GM18526 (cell line): ENCODE results near the gene TIAM2.

Experiments
- POLR2A ChIP-seq: IDR thresholded peaks from 3 replicates; pipeline ENCODE4 v1.6.1; 2011; ENCODE audit not compliant: insufficient read length; ENCODE audit errors: extremely low read depth

TIAM2 gene

DNA sequence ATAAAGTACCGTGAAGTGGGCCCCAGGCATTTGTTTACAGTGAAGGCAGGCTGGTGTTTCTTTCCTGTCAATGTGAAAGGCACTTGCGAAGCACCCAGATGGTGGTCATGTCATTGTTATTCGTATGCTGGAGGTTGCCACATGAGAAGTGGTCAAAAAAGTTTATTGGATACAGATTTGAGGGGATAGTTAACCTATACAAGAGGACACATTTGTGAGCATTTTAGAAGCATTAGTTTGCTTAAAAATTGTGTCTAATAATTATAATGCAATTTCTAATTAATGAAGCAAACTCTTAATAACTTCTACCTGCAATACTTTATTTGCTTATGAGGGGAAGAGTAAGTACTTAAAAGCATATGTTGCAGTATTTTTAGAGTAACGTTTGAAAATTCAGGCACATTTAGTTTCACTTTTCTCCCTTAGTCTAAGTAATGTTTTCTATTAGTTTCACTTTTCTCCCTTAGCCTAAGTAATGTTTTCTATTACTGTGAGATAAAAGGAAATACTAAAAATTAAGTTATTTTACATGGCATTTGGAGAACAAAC lies 148.0 kb downstream of the TIAM2 start:
- TF ChIP-seq POLR2A = no peak

DNA sequence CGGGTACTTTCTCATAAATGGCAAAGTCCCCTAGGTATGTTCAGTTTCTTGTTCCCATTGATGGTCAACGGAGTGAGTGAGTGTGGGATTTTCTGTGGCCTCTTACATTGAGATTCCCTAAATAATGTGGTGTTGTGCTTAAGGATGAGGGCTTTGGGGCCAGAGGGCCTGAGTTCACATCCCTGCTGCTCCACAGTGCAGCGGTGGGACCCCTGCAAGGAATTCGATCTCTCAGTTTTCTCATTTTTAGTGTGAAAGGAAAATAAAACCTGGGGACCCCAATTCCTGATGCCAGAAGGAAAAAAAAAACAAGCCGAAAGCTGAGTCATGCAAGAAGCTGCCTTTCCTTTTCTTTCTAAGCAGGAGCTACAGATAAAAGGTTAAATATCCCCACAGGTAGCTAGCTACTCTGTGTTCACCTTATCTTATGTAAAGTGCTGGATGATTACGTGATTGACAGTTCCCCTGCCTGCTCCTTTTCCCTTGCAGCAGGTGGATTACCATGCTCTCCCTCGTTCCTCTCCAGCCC lies 148.5 kb downstream of the TIAM2 start:
- no peak for TF ChIP-seq POLR2A

DNA sequence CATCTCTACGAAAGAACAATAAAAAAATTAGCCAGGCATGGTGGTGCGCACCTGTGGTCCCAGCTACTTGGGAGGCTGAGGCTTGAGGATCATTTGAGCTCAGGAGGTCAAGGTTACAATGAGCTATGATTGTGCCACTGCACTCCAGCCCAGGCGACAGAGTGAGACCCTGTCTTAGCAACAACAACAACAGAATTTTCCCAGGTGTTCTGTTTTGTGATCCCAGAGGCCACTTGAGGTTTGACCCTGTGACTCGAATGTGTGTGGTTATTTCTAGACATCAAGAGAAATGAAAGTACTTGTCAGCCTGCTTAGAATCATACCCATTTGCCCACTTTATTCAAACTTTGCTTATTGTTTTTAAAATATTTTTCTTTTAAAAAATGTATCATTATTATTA lies 151.1 kb downstream of the TIAM2 start:
- no peak for TF ChIP-seq POLR2A

DNA sequence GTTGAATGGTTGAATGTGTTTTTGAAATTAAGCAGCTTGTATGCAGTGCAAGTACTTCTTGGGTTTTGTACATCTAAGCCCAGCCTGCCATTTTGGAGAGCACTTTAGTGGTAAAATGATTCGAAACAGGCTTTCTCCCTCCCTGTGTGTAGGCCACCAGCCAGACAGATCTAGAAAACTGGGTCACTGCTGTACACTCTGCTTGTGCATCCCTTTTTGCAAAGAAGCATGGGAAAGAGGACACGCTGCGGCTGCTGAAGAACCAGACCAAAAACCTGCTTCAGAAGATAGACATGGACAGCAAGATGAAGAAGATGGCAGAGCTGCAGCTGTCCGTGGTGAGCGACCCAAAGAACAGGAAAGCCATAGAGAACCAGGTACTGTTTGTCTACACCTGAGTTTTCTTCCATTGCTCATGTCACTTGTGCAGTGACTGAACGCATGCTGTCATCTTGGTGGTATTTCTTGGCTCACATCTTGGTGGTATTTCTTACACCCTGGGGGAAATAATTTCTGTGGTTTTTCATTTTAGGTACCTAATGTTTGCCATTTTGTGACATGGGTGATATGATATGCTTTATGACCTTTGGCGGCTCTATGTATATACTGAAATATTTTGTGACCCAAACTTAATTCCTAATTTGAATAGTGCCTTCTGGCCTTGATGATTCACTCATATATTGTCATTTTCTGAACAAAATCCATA lies 153.0 kb downstream of the TIAM2 start:
- TF ChIP-seq POLR2A = no peak

DNA sequence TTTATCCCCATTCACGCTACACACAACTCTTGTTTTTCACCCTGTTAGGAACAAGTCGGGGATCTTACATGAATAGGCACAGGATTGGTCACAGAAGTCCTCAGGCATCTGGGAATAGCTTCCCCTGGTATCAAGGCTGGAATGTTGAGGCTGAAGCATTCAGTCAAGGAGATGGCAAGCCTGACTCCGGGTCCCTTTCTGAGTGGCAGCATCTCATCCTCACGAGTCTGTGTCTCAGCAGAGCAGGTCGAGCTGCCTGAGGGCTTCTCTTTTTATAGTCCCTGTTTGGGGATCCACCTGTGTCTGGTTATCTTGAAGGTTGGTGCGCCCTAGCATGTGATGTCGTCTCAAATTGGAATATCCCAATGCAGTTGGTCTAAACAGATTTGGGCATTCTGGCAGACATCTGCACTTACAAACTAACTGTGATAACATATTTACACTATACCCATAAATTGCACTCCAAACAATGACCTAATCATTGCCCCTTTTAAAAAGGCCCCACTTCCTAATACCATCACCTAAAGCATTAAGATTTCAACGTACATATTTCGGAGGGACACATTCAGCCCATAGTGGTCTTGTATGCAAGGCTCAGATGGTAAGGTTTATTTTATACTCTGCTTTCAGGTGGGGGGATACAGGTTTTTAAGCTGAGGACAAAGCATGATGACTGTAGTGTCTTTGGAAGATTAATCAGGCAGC lies 156.0 kb downstream of the TIAM2 start:
- no peak for TF ChIP-seq POLR2A

DNA sequence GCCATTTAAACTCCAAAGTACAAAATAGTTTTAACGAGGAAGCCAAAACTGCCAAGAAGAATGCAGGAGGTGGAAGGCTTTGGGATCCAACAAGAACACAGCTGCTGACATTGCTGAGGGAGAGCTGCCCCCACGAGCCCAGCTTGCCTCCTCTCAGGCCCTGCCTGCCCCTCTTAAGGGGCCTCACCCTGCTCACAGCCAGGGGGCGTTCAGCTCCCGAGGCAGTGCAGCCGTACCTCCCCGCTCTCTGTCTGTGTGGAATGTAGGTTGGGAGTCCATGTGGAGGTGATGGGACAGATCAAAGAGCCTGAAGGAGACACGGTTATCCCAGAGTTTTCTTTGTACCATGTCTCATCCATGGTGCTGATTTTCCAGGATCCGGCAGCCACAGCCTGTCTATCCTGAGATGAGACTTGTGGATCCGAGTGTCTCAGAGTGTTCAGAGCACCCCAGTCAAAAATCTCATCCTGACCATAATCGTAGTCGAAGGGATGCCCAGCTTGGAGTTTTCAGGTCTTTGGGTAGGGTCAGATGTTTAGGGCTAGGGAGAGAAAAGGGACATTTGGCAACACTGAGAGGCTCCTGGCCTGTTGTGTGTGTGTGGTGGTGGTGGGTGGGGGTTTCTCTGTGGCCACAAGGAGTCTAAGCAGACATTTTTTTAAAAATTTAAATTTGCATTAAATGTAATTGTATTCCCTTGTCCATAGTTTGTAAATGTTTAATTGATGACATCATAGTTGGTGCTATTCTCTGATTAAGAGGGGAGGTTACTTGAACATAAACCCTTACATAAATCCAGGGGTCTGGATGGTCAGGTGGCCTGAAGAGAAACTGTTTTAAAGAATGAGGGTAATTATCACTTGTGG lies 157.3 kb downstream of the TIAM2 start:
- no peak for TF ChIP-seq POLR2A

DNA sequence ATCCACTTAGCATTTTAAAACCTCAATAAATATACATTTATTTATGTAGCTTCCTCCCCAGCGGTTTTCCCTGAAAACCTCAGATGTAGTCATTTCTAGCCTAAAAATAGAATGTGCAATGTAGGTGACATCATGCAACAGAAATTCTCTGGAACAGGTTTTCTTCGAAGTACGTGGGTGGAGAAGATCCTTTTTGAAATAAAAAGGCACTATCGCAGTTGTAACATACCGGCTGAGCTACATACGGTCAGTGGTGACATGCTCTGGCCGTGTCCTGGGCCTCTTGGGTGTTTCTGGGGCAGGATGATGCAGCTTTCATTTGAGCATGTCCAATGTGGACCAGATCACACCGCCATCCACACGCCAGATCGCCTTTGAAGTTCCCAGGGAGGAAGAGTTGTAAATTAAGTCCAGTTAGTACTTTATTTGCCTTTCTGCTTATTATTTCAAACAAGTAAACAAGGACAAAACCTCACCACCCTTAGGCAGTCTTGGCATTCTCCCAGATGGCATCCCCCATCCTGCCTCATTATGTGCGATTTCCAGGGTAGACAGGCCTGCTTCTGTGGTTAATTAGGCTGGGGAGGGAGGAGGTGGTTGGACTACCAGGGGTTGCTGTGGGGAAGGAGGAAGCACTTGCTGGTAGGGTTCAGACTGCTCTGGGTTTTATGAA lies 159.2 kb downstream of the TIAM2 start:
- no peak for TF ChIP-seq POLR2A

DNA sequence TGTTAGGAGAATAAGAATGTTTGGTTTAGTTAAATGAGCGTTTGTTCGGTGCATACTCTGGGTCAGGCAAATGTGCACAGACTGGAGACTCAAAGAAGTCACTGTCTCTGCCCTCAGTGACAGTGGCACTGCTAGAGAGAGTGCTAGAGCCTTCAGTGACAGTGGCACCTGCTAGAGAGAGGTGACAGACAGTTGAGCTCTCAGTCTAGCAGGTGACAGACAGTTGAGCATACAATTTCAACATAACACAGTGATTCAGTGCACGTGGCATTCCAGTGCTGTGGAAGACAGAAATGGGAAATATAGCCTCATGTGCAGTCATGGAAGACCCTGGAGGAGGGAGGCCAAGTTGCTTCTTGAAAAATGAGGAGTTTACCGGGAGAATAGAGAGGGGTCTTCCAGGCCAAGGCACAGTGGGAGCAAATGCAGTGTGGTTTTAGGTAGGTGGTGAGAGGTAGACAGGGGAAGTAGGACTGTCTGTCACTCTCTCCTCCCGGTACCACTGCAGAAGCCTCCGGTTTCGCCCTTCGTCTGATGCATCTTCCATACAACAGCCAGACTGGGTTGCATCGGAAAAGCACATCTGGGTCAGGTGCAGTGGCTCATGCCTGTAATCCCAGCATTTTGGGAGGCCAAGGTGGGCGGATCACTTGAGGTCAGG lies 160.8 kb downstream of the TIAM2 start:
- no peak for TF ChIP-seq POLR2A

DNA sequence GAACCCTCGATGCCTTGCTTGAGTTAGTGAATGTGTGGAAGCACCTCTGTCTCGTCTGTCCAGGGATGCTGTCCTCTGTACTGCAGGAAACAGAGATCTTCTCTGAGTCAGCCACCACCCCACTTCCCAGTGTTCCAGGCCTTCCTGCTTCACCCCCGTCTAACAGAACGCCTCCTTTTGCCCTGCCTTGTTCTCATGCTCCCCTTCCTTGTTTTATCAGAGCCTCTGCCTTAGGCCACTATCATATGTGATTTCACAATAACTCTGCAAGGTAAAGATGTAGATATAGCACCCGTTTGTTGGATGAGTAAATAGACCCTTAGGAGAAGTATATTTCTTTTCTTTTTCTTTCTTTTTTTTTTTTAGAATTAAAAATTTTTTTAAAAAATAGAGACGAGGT lies 162.0 kb downstream of the TIAM2 start:
- TF ChIP-seq POLR2A = no peak

DNA sequence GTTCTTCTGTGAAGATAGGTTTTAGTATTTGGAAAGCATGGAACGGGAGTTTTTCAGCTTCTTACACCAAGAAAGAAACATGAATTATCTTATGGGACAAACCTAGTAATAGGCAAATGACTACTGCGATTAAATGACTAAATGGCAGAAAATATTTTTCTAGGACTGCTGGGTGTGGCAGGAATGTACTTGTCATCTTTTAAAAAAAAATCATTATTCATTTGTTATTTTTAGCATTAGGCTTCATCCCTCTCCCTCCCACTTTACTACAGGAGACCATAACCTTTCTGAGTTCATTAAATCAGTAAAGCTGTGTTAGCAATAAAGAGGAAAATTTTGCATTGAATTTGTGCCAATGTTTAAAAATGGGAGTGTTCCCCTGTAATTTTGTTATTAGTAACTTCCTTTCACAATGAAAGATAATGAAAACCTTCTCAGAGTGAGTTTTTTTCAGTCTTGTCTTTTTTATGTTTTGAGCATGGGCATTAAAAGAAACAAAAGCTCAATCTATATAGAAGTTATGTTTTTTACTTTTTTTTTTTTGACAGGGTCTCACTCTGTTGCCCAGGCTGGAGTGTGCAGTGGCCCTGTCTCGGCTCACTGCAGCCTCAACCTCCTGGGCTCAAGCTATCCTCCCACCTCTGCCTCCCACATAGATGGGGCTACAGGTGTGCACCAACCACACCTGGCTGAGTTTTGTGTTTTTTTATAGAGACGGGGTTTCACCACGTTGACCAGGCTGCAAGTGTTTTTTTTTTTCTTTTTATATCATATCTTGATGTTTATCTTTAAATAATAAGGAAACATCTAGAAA lies 163.1 kb downstream of the TIAM2 start:
- no peak for TF ChIP-seq POLR2A

DNA sequence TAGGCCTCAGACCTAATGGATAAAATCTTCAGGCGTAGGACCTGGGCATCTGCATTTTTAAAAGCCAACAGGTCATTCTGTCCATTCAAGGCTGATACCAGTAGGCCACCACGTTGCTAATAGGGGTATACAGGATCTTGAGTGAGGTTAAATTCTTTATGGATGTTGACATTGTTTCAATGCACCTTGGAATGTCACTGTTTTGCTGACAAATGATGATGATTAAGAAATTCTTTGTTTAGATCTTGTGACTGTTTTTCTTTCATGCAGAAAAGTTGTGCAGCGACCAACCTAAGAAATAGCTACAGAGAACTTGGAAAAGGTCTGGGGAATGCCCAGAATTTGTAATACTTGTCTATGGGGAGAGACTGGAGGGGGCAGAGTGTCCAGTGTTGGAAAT lies 167.6 kb downstream of the TIAM2 start:
- no peak for TF ChIP-seq POLR2A

DNA sequence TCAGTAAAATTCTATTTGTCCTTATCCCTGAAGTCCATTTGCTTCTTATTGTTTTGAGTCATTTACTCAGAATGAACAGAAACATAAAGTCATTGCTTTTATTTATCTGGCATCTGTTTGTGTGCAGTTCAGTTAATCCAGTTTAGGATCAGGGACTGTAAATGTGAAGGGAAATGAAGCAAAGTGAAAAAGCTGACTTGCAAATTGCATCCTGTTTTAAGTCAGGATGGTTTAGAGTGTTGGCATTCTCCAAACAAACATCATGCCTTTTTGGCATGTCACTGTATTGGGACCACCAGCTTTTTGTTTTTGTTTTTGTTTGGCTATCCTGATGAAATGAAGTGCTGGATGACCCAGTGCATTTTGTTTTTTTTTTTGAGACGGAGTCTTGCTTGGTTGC lies 168.5 kb downstream of the TIAM2 start:
- no peak for TF ChIP-seq POLR2A

DNA sequence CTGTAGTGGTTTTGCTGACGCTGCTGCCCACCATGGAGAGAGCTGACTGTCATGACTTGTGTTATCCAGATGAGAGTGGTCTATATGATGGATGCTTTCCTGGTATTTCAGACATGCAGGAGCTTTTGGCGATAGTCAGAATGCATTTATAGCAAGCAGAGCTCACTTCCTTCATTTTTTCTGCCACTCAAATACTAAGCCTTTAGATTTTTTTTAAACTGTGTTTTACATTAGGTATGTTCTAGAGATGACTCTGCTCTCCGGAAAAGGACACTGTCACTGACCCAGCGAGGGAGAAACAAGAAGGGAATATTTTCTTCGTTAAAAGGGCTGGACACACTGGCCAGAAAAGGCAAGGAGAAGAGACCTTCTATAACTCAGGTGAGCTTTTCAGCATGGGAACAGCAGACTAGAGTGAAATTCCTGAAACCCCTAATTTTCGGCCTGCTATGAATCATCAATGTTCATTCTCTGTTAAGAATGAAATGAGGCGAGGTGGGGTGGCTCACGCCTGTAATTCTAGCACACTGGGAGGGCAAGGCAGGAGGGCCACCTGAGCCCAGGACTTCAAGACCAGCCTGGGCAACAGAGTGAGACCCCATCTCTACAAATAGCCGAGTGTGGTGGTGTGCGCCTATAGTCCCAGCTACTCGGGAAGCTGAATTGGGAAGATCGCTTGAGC lies 170.1 kb downstream of the TIAM2 start:
- TF ChIP-seq POLR2A = no peak
